Measurements from ENCODE around the gene ATP8A2.

GRCh38 chr13:26071691-26072090 lies 699.9 kb downstream of the ATP8A2 start:
- TF ChIP-seq CTCF (IDR thresholded peaks at IDR 0.05), result no peak
- no peak for TF ChIP-seq POLR2A (IDR thresholded peaks at IDR 0.05)
